NCI-H2227 (cell line): ENCODE results near the gene MON1A.
"Not testable (repeated sequence)": the region's sequence is repeated elsewhere in the genome, so short reads cannot be mapped to it uniquely, and the experiment has no call there.

Source experiments
- DNase-seq: peaks from one replicate; lab custom pipeline; 2025; ENCODE audit not compliant: unreplicated experiment; lab: John Stamatoyannopoulos, UW

MON1A gene, protein sequence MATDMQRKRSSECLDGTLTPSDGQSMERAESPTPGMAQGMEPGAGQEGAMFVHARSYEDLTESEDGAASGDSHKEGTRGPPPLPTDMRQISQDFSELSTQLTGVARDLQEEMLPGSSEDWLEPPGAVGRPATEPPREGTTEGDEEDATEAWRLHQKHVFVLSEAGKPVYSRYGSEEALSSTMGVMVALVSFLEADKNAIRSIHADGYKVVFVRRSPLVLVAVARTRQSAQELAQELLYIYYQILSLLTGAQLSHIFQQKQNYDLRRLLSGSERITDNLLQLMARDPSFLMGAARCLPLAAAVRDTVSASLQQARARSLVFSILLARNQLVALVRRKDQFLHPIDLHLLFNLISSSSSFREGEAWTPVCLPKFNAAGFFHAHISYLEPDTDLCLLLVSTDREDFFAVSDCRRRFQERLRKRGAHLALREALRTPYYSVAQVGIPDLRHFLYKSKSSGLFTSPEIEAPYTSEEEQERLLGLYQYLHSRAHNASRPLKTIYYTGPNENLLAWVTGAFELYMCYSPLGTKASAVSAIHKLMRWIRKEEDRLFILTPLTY

DNA sequence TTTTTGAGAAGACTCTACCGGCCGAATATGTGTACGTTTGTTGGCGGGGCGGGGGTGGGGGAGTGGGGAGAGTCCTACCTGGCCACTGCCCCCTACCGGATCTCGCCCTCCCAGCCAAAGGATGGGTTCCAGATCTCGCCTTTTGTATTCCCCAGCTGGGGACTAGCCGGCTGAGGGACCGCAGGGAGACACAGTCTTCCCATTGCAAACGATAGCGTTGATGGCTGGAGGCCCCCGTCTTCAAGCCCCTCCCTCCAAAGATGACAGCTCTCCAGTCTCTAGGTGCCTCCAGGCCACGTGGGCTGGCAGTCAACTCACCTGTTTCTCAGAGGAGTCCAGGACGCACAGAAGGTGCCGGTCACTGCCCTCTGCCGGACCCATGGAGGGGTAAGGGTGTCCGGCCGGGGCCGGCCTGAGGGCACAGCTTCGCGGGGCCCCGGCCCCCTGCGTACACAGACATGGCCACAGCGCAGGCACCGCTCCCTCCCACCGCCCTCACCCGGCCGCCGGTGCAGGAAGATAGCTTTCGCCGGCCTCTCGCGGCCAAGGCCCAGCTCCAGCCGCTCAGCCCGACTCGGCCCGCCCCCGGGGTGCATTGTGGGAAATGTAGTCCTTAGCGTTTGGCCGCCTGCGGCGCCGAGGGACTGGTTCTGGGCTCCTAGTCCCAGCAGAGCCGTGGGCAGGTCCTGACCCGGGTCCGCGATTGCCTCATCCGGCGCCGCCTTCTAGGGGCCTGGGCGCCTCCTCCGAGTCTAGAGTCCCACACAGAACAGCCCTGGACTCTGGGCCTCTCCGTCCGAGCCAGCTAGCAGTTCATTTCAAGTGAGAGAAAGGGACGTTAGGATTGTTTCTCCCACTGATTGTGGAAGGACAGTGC is at the start of gene MON1A:
TSS of gene MON1A (minus strand) at position 521 of the 877 bp plus-strand sequence. CDS start 16,465 bp downstream, outside the sequence.
- DNase-seq: peak; percentile 88

DNA sequence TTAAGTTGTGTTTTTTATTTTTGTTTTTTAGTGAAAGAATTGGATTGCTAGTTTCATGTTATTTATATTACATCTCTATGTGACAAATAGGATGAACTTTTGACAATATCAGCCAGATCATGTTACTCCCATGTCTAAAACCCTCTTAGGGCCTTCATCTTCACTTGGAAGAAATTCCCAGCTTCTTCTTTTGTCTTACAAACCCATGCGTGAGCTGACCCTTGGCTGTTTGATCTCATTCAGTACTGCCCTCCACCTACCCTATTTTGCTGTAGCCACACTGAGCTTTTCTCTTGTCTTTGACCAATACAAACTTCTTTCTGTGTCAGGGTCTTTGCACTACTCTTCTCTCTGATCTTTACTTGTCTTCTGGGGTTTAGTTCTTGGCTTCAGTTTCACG is 47.3 kb upstream of the MON1A start:
- no peak for DNase-seq

DNA sequence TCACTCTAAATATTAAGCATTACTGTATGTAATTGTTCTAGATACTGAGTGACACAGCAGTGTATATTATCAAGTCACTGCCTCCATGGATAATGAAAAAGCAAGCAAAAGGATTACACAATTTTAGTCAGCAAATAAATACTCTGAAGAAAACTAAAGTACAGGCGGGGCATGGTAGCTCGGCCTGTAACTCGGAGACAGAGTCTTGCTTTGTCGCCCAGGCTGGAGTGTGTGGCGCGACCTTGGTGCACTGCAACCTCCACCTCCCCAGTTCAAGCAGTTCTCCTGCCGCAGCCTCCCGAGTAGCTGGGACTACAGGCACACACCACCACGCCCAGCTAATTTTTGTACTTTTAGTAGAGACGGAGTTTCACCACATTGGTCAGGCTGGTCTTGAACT is 43.0 kb upstream of the MON1A start:
- no peak for DNase-seq

DNA sequence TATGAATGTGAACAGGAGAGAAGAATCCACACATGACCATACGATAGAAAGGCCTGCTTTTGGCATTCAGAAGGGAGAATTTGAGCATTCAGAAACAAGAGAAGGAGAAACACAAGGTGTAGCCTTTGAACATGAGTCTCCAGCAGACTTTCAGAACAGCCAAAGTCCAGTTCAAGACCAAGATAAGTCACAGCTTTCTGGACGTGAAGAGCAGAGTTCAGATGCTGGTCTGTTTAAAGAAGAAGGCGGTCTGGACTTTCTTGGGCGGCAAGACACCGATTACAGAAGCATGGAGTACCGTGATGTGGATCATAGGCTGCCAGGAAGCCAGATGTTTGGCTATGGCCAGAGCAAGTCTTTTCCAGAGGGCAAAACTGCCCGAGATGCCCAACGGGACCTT is 38.7 kb upstream of the MON1A start:
- no peak for DNase-seq

DNA sequence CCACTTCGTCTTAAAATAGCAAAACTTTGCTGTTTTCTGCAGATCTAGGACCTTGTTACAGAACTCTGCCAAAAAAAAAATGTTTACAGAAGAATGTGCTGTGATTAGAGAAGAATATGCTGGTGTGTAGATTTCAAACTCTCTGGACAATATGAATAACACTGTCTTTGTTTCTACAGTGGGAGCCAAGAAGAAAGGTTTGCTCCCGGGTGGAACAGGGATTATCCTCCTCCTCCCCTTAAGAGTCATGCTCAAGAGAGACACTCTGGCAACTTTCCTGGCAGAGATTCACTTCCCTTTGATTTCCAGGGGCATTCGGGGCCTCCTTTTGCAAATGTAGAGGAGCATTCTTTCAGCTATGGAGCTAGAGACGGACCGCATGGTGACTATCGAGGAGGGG is 37.7 kb upstream of the MON1A start:
- DNase-seq: no peak

DNA sequence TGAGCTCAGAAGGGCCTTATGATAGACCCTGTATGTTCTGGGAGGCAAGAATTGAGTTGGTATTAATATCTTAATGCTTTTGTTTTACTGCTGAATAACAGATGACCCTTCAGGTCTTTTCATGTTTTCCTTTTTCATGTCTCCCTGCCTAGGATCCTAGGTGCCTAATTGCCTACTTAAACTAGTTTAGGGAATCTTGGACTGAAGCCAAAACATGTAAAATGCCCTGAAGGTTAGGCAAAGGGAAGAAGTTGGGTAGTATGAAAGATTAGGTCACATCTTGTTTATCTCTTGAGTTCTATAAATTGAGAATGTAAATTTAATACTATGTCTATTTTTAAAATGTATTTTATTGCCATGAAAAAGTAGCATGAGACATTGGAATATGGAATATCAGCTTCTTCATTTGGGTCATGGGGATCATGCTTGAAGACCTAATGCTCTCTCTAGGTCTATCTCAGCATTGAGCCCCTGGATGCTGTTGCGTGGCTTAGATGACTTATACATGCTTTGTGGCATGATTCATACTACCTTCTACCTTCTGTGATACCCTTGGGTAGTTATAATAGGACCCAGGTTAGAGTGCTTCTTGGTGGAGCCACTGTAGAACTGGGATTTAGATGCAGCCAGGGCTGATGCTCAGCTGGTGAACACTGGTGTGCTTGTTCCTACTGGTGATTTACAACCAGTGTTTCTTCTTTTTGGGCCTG is 36.8 kb upstream of the MON1A start:
- DNase-seq: no peak

DNA sequence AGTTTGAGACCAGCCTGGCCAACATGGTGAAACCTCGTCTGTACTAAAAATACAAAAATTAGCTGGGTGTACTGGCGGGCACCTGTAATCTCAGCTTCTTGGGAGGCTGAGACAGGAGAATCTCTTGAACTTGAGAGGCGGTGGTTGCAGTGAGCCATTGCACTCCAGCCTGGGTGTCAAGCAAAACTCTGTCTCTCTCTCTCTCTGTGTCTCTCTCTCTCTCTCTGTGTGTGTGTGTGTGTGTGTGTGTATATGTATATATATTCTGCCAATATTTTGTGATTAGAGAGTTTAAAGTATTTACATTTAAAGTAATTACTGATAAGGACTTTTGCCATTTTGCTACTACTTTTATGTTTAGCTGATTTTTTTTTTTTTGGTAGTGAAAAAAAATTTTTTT is 26.0 kb upstream of the MON1A start:
- no peak for DNase-seq

DNA sequence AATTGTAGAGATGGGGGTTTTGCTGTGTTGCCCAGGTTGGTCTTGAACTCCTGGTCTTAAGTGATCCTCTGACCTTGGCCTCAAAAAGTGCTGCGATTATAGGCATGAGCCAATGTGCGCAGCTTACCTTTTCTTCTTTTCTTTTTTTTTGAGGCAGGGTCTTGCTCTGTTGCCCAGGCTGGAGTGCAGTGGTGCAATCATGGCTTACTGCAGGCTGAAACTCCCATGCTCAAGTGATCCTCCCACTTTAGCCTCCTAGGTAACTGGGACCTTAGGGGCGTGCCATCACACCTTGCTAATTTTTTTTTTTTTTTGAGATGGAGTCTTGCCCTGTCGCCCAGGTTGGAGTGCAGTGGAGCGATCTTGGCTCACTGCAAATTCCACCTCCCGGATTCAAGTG is 23.3 kb upstream of the MON1A start:
- DNase-seq: no peak

DNA sequence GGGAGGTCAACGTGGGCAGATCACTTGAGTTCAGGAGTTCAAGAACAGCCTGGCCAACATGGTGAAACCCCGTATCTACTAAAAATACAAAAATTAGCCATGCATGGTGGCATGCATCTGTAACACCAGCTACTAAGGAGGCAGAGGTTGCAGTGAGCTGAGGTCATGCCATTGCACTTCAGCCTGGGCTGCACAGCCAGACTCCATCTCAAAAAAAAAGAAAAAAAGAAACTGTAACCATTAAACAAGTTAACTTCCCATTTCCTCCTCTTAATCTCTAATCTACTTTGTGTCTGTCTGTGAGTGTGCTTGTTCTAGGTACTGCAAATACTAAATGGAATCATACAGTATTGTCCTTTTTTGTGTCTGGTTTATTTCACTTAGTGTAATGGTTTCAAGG is 13.0 kb upstream of the MON1A start:
- DNase-seq: no peak

DNA sequence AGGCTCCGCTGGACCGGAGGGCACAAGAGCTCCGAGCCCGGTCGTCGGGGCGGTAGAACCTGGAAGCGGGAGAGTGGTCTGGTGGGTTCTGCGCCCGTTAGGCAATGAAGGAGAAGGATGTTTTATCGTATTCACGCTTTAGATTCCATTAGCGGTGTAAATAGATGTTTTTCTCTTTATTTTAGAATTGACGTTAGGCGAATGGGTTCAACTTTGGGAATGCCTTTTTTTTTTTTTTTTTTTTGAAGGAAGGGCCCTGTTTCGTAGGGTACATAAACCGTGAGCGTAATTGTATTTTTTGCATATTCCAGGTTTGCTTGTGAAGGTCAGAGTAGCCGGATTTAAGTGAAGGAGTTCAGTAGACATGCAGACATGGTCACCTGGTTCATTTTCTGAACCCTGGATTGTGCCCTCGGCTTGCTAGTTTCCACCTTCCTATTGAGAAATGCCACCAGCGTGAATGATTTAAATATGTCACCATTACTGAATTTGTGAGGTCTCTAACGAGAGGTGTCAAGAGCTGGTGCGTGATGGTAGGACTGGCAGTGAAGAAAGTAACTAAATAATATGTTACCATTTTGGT is 11.1 kb upstream of the MON1A start:
- no peak for DNase-seq

DNA sequence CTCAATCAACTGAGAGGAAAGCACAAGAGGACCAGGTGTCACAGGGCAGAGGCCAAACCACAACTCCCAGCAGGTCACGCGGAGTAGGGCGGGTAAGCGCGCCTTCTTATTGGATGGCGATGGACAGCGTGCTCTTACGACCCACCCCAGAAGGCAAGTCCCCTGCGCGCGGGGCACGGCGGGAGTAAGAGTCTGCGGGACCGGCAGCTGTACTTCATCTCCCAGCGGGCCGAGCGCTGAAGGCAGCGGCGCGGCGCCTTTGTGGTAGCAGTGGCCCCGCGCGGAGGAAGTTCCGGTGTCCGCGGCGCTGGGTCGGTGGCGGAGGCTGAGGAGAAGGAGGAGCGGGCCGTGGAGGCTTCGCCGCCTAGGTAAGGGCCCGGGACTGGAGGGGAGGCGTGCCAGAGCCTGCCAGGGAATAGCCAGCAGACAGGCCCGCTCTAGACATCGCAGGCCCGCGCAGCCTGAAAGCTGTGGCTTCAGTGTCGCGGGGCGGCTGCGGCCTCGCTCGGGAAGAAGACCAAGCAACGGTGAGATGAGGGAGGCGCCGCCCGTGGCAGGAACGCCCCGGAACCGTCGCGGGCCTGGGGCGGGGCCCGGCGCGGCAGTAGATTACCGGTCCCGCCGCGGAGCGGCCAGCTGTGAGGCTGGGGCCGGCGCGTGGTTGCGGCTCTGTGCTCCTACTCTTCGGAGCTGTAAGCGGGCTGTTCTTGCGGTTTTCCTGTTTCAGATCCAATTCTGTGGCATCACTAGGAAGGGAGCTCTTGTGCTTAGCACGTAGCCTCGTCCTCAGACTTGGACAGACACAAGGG is 10.5 kb upstream of the MON1A start, which contains the start of gene RBM6:
TSS of gene RBM6 (plus strand) at position 293 of the 809 bp plus-strand sequence. CDS start 22,492 bp downstream, outside the sequence.
- peak; percentile 95 for DNase-seq

DNA sequence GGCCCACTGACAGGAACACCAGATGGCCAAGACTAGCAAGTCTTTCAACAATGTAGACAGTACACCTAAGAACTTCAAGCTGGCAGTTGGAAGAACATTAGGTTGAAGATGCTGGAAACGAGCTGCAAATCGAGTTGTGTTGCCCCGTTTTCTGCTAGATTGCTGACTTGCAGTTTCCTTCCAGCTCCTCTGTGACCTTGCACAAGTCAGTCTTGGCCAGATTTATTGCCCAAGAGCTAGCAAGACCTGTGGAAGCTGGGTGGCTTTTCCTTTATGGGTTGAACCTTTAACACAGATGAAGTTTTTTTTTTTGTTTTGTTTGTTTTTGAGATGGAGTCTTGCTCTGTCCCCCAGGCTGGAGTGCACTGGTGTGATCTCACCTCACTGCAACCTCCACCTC is 7.5 kb upstream of the MON1A start:
- no peak for DNase-seq

DNA sequence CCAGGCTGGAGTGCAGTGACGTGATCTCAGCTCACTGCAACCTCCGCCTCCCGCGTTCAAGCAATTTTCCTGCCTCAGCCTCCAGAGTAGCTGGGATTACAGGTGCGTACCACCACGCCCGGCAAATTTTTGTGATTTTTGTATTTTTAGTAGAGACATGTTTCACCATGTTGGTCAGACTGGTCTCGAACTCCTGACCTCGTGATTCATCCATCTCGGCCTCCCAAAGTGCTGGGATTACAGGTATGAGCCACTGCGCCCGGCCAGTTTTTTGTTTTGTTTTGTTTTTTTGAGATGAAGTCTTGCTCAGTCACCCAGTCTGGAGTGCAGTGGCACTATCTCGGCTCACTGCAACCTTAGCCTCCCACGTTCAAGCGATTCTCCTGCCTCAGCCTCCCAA is 2.7 kb upstream of the MON1A start:
- DNase-seq: not testable (repeated sequence)

DNA sequence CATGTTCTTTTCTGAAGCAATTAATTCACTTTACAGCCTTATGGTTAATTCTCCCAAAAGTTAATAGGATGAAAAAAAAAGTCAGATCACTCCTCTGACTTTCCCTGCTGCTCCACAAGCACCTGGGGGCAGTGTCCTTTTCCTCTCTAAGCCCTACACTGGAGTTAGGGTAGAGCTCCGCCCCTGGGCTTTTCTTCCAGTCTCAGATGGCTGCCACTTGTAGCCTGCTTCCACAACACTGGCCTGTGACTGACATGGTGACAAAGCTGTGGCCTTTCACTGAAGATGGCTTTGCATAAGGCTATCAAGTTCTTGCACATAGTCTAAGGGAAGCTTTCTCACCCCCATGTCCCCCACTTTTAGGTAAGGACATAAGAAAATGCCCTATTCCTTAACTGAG is 1.3 kb upstream of the MON1A start:
- peak; percentile 15 for DNase-seq

DNA sequence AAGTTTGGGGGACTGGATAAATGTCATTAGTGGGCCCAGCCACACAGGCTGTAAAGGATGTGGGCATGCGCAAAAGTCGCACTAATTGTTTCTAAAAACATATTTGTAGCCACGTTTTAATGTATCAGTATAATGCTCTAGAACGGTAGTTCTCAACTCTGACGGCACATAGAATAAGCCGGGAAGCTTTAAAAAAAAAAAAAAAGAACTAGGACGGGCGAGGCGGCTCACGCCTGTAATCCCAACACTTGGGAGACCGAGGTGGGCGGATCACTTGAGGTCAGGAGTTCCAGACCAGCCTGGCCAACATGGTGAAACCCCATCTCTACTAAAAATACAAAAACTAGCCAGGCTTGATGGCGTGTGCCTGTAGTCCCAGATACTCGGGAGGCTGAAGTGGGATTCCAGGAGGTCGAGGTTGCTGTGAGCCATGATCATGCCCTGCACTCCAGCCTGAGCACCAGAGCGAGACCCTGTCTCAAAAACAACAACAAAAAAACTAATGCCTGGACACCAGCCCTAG is 618 bp upstream of the MON1A start:
- no peak for DNase-seq

DNA sequence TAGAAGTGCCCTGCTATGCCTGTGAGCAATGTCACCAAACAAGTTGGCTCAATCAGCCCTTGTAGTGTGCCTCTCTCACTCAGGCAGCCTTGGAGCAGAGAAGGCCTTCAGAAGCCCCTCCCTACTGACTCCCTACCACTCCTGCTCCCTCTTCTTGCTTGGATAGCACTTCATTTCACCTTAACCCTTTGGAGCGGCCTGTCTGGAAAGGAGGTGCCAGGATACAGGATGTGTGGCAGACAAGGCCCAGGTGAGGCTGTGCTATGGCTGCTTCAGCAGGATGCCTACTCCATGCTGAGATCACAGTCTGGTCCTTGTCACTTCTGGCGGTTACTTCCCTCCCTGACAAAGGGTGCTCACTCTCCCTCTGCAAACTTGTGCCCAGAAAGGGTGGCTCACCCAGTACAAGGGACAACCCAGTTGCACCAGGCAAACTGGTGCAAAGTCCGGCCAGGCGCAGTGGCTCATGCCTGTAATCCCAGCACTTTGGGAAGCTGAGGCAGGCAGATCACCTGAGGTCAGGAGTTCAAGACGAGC is 1.1 kb downstream of the MON1A start:
- DNase-seq: no peak

DNA sequence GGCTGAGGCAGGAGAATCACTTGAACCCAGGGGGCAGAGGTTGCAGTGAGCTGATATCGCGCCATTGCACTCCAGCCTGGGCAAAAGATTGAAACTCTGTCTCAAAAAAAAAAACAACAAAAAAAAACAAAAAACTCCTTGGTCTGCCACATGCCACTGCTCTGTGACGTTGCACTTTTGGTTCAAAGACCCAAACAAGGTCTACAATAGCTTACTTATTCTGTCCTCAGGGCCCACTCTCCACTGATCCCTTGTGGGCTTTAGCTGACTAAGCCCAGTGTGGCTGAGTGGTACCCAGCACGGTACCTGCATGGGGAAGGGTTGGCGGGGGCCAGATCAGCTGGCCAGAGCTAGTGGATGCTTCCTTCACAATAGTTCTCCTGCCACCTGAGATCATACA is 1.8 kb downstream of the MON1A start:
- no peak for DNase-seq

DNA sequence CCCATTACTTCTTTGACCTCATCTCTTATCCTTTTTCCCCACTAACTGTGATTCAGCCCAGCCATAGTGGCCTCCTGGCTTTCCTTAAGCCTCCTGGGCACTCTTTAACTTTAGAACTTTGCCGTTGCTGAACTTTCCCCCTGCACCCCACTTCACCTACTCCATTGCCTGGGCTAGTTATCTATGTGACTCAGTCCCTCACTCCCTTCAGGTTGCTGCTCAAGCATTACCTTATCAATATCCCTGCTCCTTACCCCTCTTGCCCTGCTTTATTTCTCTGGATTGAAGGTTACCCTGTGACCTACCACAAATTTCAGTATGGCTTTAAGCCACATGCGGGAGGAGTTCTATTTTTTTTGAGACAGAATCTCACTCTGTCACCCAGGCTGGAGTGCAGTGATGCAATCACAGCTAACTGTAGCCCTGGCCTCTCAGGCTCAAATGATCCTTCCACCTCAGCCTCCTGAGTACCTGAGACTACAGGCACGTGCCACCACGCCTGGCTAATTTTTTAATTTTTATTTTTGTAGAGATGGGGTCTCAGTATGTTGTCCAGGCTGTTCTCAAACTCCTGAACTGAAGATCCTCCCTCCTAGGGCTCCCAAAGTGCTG is 3.4 kb downstream of the MON1A start:
- no peak for DNase-seq

DNA sequence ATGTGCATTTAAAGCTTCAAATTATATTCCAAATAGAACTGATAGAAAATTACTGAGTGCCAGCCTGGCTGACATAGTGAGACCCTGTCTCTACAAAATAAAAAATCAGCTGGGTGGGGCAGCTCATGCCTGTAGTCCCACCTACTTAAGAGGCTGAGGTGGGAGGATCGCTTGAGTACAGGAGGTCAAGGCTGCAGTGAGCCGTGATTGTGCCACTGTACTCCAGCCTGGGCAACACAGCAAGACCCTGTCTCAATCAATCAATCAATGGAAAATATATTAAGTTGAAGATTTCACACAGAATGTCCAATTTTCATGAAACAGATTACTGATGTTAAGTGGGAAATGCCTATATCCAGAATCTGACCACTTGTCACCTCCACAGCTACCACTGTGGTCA is 4.1 kb downstream of the MON1A start:
- no peak for DNase-seq
